HEK293 (cell line): ENCODE results near the gene SHANK2.

Source experiments
- CTCF ChIA-PET: fragments of 350-600 bp; formaldehyde crosslinking; extraction: SDS; loops from one replicate; lab custom pipeline; 2021; ENCODE audit warnings: antibody characterized with exemption; lab: Yijun Ruan, JAX
- POLR2A ChIA-PET: fragments of 300-600 bp; formaldehyde crosslinking; extraction: SDS; loops from one replicate; lab custom pipeline; 2020; ENCODE audit warnings: antibody characterized with exemption, inconsistent platforms; lab: Yijun Ruan, JAX
- H3K27ac ChIP-seq: fragments of 200-500 bp; sonication (Bioruptor generic); 2 replicates; pipeline ENCODE4 v1.5.1; 2014; ENCODE audit warnings: low read depth, low read length, control low read depth, inconsistent platforms; ENCODE audit errors: extremely low read depth
- H3K36me3 ChIP-seq, 2 experiments: fragments of 200-500 bp in 1 of 2; sonication (Bioruptor generic) in 1 of 2; 1 replicate in 1 of 2; 2 replicates in 1 of 2; pipeline ENCODE4 v1.5.1; 2014 to 2017; ENCODE audit warnings: inconsistent platforms in 2 of 2, low read length in 2 of 2; ENCODE audit not compliant: control insufficient read depth in 2 of 2, insufficient read depth in 1 of 2
- H3K4me1 ChIP-seq: fragments of 200-500 bp; sonication (Bioruptor generic); 2 replicates; pipeline ENCODE4 v1.5.1; 2014; ENCODE audit warnings: mild to moderate bottlenecking, low read length, inconsistent platforms; ENCODE audit not compliant: control insufficient read depth, insufficient read depth
- H3K4me3 ChIP-seq: 2 replicates; pipeline ENCODE4 v1.5.1; 2011; ENCODE audit warnings: low read depth, mild to moderate bottlenecking, control low read depth, low read length, moderate library complexity
- H3K9me3 ChIP-seq: fragments of 200-500 bp; sonication (Bioruptor generic); 2 replicates; pipeline ENCODE4 v1.5.1; 2014; ENCODE audit warnings: low read depth, low read length, inconsistent platforms; ENCODE audit not compliant: control insufficient read depth, insufficient read depth
- GLIS1 ChIP-seq: fragments of 450-650 bp; formaldehyde crosslinking; IDR thresholded peaks from 2 replicates; pipeline ENCODE4 v1.5.1; 2016; ENCODE audit warnings: missing biosample characterization, missing genetic modification characterization
- HOXA7 ChIP-seq: sonication (generic); formaldehyde crosslinking; IDR thresholded peaks from 2 replicates; pipeline ENCODE4 v1.8.1; 2022; ENCODE audit warnings: missing genetic modification reagents, borderline replicate concordance
- INSM2 ChIP-seq: fragments of 450-650 bp; formaldehyde crosslinking; IDR thresholded peaks from 2 replicates; pipeline ENCODE4 v1.5.1; 2016; ENCODE audit warnings: missing biosample characterization, missing genetic modification characterization
- OSR2 ChIP-seq: fragments of 450-650 bp; formaldehyde crosslinking; IDR thresholded peaks from 2 replicates; pipeline ENCODE4 v1.5.1; 2016; ENCODE audit warnings: missing biosample characterization, missing genetic modification characterization
- PRDM6 ChIP-seq: fragments of 450-650 bp; formaldehyde crosslinking; IDR thresholded peaks from 2 replicates; pipeline ENCODE4 v1.5.1; 2017; ENCODE audit warnings: missing biosample characterization, missing genetic modification characterization
- SCRT1 ChIP-seq: fragments of 450-650 bp; formaldehyde crosslinking; IDR thresholded peaks from 2 replicates; pipeline ENCODE4 v1.5.1; 2016; ENCODE audit warnings: missing biosample characterization, missing genetic modification characterization, borderline replicate concordance
- ZEB2 ChIP-seq: fragments of 450-650 bp; formaldehyde crosslinking; IDR thresholded peaks from 2 replicates; pipeline ENCODE4 v1.5.1; 2016; ENCODE audit warnings: missing biosample characterization, missing genetic modification characterization
- ZNF19 ChIP-seq: fragments of 450-650 bp; formaldehyde crosslinking; IDR thresholded peaks from 2 replicates; pipeline ENCODE4; 2016; ENCODE audit warnings: missing biosample characterization, missing genetic modification characterization, low read depth
- ZNF366 ChIP-seq: fragments of 450-650 bp; formaldehyde crosslinking; conservative IDR thresholded peaks from 2 replicates; pipeline ENCODE4 v1.5.1; 2016; ENCODE audit warnings: missing biosample characterization, missing genetic modification characterization
- ZNF391 ChIP-seq: fragments of 450-650 bp; formaldehyde crosslinking; IDR thresholded peaks from 2 replicates; pipeline ENCODE4 v1.5.1; 2016; ENCODE audit warnings: low read depth, missing biosample characterization, missing genetic modification characterization, borderline replicate concordance
- ZNF513 ChIP-seq: fragments of 450-650 bp; IDR thresholded peaks from 2 replicates; pipeline ENCODE4 v1.5.1; 2018; ENCODE audit warnings: missing biosample characterization, missing genetic modification characterization
- ZNF544 ChIP-seq: fragments of 450-650 bp; formaldehyde crosslinking; IDR thresholded peaks from 2 replicates; pipeline ENCODE4 v1.5.0; 2017; ENCODE audit warnings: missing biosample characterization, missing genetic modification characterization
- ZNF549 ChIP-seq: fragments of 450-650 bp; IDR thresholded peaks from 2 replicates; pipeline ENCODE4 v1.5.1; 2018; ENCODE audit warnings: missing biosample characterization, missing genetic modification characterization, mild to moderate bottlenecking, inconsistent platforms, moderate library complexity
- ZNF555 ChIP-seq: fragments of 450-650 bp; formaldehyde crosslinking; conservative IDR thresholded peaks from 2 replicates; pipeline ENCODE4 v1.5.1; 2017; ENCODE audit warnings: missing biosample characterization, mild to moderate bottlenecking, missing genetic modification characterization, inconsistent platforms
- ZNF558 ChIP-seq: fragments of 450-650 bp; formaldehyde crosslinking; IDR thresholded peaks from 2 replicates; pipeline ENCODE4 v1.5.1; 2016; ENCODE audit warnings: missing biosample characterization, missing genetic modification characterization
- ZNF571 ChIP-seq: fragments of 450-650 bp; formaldehyde crosslinking; IDR thresholded peaks from 2 replicates; pipeline ENCODE4 v1.5.0; 2017; ENCODE audit warnings: missing biosample characterization, missing genetic modification characterization
- ZNF658 ChIP-seq: fragments of 450-650 bp; formaldehyde crosslinking; IDR thresholded peaks from 2 replicates; pipeline ENCODE4; 2016; ENCODE audit warnings: missing biosample characterization, missing genetic modification characterization
- ZXDB ChIP-seq: fragments of 450-650 bp; formaldehyde crosslinking; IDR thresholded peaks from 2 replicates; pipeline ENCODE4 v1.5.1; 2016; ENCODE audit warnings: missing biosample characterization, missing genetic modification characterization

SHANK2 gene

DNA sequence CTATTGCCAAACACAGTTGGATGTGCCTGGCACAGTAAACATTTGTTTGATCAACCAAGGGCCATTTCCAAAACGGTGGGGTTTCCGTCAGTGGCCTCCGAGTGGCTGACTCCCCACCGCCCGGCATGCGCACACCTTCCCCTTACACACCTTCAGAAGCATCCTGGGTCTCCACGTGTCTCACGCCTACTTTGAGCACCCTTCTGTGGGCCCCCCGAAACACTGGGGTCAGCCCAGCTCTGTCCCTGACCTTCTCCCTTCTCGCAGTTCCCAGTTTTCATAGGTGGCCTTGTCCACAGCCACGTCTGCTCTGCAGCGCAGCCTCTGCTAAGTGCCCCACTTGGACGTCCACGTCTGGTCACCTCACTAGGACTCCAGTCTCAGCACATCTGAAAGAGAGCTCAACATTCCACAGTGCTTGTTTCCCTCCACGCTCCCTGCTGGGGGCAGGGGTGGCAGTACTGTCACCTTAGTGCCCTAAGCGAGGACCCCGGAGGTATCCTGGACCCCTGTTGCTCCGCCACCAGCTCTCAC, 13.2 kb upstream of the SHANK2 start:
- TF ChIP-seq GLIS1: no peak
- Histone ChIP-seq H3K36me3 (no peaks in the 10 kb centered on the region), H3K27ac (no peak overlapping the region), H3K4me1 (no peaks in the 10 kb centered on the region), H3K9me3 (no peaks in the 10 kb centered on the region), H3K4me3 (no peak overlapping the region)
- POLR2A ChIA-PET: no interaction called here
- CTCF ChIA-PET: no interaction called here

DNA sequence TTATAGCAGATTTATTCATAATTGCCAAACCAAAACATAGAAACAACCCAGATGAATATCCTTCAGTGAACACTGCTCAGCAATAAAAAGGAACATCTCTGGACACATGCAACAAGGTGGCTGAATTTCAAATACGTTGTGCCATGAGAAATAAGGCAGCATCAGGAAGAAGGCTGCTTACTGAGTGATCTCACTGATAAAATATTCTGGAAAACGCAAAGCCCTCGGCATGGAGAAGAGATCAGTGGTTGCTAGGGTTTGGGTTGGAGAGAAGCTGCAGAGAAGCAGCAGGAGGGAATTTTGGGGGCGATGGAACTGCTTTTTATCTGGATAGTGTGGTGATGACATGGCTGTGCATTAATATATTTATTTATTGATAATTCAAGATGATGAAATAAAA, 11.0 kb upstream of the SHANK2 start:
- Histone ChIP-seq H3K4me3 (no peak overlapping the region), H3K36me3 (no peaks in the 10 kb centered on the region), H3K27ac (no peak overlapping the region), H3K4me1 (no peaks in the 10 kb centered on the region), H3K9me3 (no peaks in the 10 kb centered on the region)
- no peak for TF ChIP-seq ZNF391 (tag by site-specific recombination)
- TF ChIP-seq ZNF549 (tag by site-specific recombination): no peak
- no peak for TF ChIP-seq PRDM6 (tag by site-specific recombination)
- TF ChIP-seq ZNF366: no peak
- no peak for TF ChIP-seq ZNF558
- no peak for TF ChIP-seq ZNF513 (tag by site-specific recombination)
- no peak for TF ChIP-seq ZNF658
- no peak for TF ChIP-seq SCRT1 (tag by site-specific recombination)
- no peak for TF ChIP-seq HOXA7 (CRISPR knock-in tag)
- no peak for TF ChIP-seq ZXDB (tag by site-specific recombination)
- no peak for TF ChIP-seq ZNF544 (tag by site-specific recombination)
- TF ChIP-seq ZNF555 (tag by site-specific recombination): no peak
- TF ChIP-seq ZNF571 (tag by site-specific recombination): no peak
- no peak for TF ChIP-seq ZEB2 (tag by site-specific recombination)
- ChIA-PET POLR2A (no interaction called here), CTCF (interaction anchor here (0.6 kb wide), 1 partner anchor 45 kb away, joined by 3 read pairs; no protein-coding TSS in a partner anchor)

GRCh38 chr11:71255800-71256479, 3.6 kb upstream of the SHANK2 start:
- POLR2A ChIA-PET: no interaction called here
- no peak for TF ChIP-seq INSM2
- no peak for TF ChIP-seq OSR2 (tag by site-specific recombination)
- no peak for TF ChIP-seq ZNF19 (tag by site-specific recombination)
- Histone ChIP-seq H3K36me3 (no peaks in the 10 kb centered on the region), H3K9me3 (no peaks in the 10 kb centered on the region; the same call in 1 of the 2 replicates), H3K4me3 (no peak overlapping the region), H3K27ac (no peak overlapping the region), H3K4me1 (no peaks in the 10 kb centered on the region)
- CTCF ChIA-PET: interaction anchor here (1.1 kb wide), 1 partner anchor 52 kb away, joined by 7 read pairs; no protein-coding TSS in a partner anchor
